Coronary artery (tissue), 2 donors: ENCODE data around the gene KCNA2.

Source experiments
- DNase-seq: peaks from one replicate; pipeline ENCODE4 v3.0.0-alpha.2; 2017; ENCODE audit warnings: low spot score
- H3K27ac ChIP-seq, 2 donors: fragments of 200-600 bp; sonication (generic); one replicate each; pipeline ENCODE4 v1.5.1; 2016 to 2019
- H3K4me3 ChIP-seq: fragments of 200-600 bp; sonication (generic); 2 replicates; pipeline ENCODE4 v1.5.1; 2016; ENCODE audit warnings: mild to moderate bottlenecking, moderate library complexity
- TF ChIP-seq, protein P1 (sequence below): fragments of 200-600 bp; sonication (generic); IDR thresholded peaks from one replicate; pipeline ENCODE4 v1.5.1; 2019; ENCODE audit warnings: antibody characterized with exemption

Gene KCNA2

DNA sequence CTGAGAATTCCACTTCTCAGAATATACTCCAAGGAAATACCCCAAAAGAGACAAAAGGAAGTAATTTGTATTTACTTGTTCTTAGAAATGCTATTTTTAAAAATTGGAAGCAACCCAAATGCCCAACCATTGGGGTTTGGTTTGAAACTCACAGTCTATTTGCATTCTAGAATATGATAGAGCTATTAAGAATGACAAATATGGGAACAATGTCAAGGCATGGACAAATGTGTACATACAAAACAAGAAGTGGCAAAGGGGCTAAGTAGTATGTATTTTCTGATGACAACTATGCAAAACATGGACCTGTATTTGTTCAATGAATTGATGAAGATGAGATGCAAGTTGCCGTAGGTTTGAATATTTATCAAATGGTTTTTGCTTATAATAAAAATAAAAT is 32.8 kb downstream of the KCNA2 start:
- Histone ChIP-seq H3K4me3 (no peak overlapping the region), H3K27ac (no peak overlapping the region)
- DNase-seq = no peak
- TF ChIP-seq, protein P1, sequence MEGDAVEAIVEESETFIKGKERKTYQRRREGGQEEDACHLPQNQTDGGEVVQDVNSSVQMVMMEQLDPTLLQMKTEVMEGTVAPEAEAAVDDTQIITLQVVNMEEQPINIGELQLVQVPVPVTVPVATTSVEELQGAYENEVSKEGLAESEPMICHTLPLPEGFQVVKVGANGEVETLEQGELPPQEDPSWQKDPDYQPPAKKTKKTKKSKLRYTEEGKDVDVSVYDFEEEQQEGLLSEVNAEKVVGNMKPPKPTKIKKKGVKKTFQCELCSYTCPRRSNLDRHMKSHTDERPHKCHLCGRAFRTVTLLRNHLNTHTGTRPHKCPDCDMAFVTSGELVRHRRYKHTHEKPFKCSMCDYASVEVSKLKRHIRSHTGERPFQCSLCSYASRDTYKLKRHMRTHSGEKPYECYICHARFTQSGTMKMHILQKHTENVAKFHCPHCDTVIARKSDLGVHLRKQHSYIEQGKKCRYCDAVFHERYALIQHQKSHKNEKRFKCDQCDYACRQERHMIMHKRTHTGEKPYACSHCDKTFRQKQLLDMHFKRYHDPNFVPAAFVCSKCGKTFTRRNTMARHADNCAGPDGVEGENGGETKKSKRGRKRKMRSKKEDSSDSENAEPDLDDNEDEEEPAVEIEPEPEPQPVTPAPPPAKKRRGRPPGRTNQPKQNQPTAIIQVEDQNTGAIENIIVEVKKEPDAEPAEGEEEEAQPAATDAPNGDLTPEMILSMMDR = no peak

GRCh38 chr1:110572751-110573150 is 33.4 kb downstream of the KCNA2 start:
- TF ChIP-seq, protein P1 = no peak
- DNase-seq = peak; percentile 19
- Histone ChIP-seq H3K4me3 (no peak overlapping the region), H3K27ac (no peak overlapping the region)

GRCh38 chr1:110570901-110571300 is 35.3 kb downstream of the KCNA2 start:
- peak; percentile 12 for DNase-seq
- Histone ChIP-seq H3K27ac (no peak overlapping the region), H3K4me3 (no peak overlapping the region)
- TF ChIP-seq, protein P1 = no peak

GRCh38 chr1:110570307-110570706 is 35.9 kb downstream of the KCNA2 start:
- peak; percentile 8 for DNase-seq
- Histone ChIP-seq H3K27ac (no peak overlapping the region), H3K4me3 (no peak overlapping the region)
- TF ChIP-seq, protein P1 = no peak

GRCh38 chr1:110566836-110567235 is 39.3 kb downstream of the KCNA2 start:
- H3K4me3 ChIP-seq = no peak overlapping the region
- DNase-seq = no peak
- TF ChIP-seq, protein P1 = no peak

GRCh38 chr1:110565565-110565964 is 40.6 kb downstream of the KCNA2 start:
- H3K4me3 ChIP-seq = no peak overlapping the region
- TF ChIP-seq, protein P1 = no peak
- H3K27ac ChIP-seq = no peak overlapping the region
- no peak for DNase-seq

More at GRCh38 chr1:110566836-110567235, 39.3 kb downstream of the KCNA2 start:
- no peak overlapping the region for H3K27ac ChIP-seq

DNA sequence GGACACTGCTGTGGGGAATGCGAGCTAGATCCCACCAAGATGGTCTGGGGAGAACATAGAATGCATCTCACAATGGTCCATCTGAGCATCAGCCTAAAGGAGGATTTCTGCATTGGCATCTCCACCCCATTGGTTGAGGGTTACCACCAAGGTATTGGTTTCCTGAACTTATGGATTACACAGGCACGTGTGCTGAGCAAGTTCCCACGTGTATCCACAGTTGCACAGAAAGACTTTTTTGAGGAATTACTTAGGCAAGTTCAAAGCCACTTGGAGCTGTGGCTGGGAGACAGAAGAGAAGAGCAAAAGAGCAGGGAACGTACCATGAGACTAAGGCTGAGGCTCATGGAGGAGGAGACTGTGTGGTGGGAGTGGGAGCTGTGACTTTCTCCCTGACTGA is 43.1 kb downstream of the KCNA2 start:
- Histone ChIP-seq H3K27ac (no peak overlapping the region), H3K4me3 (no peak overlapping the region)
- TF ChIP-seq, protein P1 = no peak
- DNase-seq = no peak
